WERI-Rb-1 (cell line): ENCODE data around the gene KBTBD13.

Source experiments
- DNase-seq: peaks from one replicate; pipeline ENCODE4 v3.0.0-alpha.2; 2020
- H3K27ac ChIP-seq: fragments of 250-450 bp; sonication (Bioruptor Pico); 2 replicates; pipeline ENCODE4 v1.5.1; 2020; ENCODE audit warnings: mild to moderate bottlenecking, moderate library complexity
- H3K27me3 ChIP-seq: fragments of 250-450 bp; sonication (Bioruptor Pico); 2 replicates; pipeline ENCODE4 v1.5.1; 2021; ENCODE audit warnings: mild to moderate bottlenecking, low read depth, moderate library complexity; ENCODE audit not compliant: insufficient read depth, severe bottlenecking
- H3K36me3 ChIP-seq: fragments of 250-450 bp; sonication (Bioruptor Pico); 2 replicates; pipeline ENCODE4 v1.5.1; 2020; ENCODE audit warnings: mild to moderate bottlenecking, moderate library complexity
- H3K4me3 ChIP-seq: 2 replicates; pipeline ENCODE4 v1.5.1; 2011; ENCODE audit warnings: low read depth, mild to moderate bottlenecking, control low read depth, low read length
- H3K9me3 ChIP-seq: fragments of 250-450 bp; sonication (Bioruptor Pico); 2 replicates; pipeline ENCODE4 v1.5.1; 2021; ENCODE audit warnings: mild to moderate bottlenecking, moderate library complexity; ENCODE audit not compliant: severe bottlenecking
- CTCF ChIP-seq: IDR thresholded peaks from 2 replicates; pipeline ENCODE4 v1.5.1; 2011; ENCODE audit warnings: low read depth, mild to moderate bottlenecking, control low read depth, inconsistent platforms, low read length

KBTBD13 gene

GRCh38 chr15:65101411-65101890, 24.9 kb downstream of the KBTBD13 start:
- Histone ChIP-seq H3K9me3 (no peaks in the 10 kb centered on the region), H3K4me3 (no peak overlapping the region), H3K36me3 (peaks cover 9% of the 10 kb centered on the region), H3K27ac (no peak overlapping the region), H3K27me3 (no peaks in the 10 kb centered on the region)
- peak; percentile 86 for TF ChIP-seq CTCF
- peak; percentile 80 for DNase-seq

GRCh38 chr15:65101891-65102708, 25.6 kb downstream of the KBTBD13 start:
- H3K4me3 ChIP-seq, result no peak overlapping the region
- DNase-seq, result no peak
- TF ChIP-seq CTCF, result no peak
- no peak overlapping the region for H3K27ac ChIP-seq
- no peaks in the 10 kb centered on the region for H3K9me3 ChIP-seq
- no peaks in the 10 kb centered on the region for H3K27me3 ChIP-seq
- H3K36me3 ChIP-seq, result peaks cover 9% of the 10 kb centered on the region

GRCh38 chr15:65102912-65103311, 26.4 kb downstream of the KBTBD13 start:
- no peak for DNase-seq
- Histone ChIP-seq H3K36me3 (peaks cover 9% of the 10 kb centered on the region), H3K4me3 (no peak overlapping the region), H3K27ac (no peak overlapping the region), H3K9me3 (no peaks in the 10 kb centered on the region), H3K27me3 (no peaks in the 10 kb centered on the region)
- no peak for TF ChIP-seq CTCF

GRCh38 chr15:65105038-65105437, 28.5 kb downstream of the KBTBD13 start:
- TF ChIP-seq CTCF, result no peak
- no peak overlapping the region for H3K27ac ChIP-seq
- H3K36me3 ChIP-seq, result peaks cover 5% of the 10 kb centered on the region; the same call in 1 of the 2 replicates
- H3K4me3 ChIP-seq, result no peak overlapping the region
- H3K27me3 ChIP-seq, result no peaks in the 10 kb centered on the region
- no peaks in the 10 kb centered on the region for H3K9me3 ChIP-seq
- no peak for DNase-seq

- no peak for DNase-seq
- Histone ChIP-seq H3K9me3 (no peaks in the 10 kb centered on the region), H3K4me3 (no peak overlapping the region), H3K27me3 (no peaks in the 10 kb centered on the region), H3K36me3 (no peaks in the 10 kb centered on the region), H3K27ac (no peak overlapping the region)
- TF ChIP-seq CTCF, result no peak
Measured at GRCh38 chr15:65106011-65106590, 29.6 kb downstream of the KBTBD13 start.
